Adrenal gland (tissue), 12 donors: ENCODE data around the gene VRK2. TPM values are rescaled to one million over a fixed set of nuclear protein-coding genes. Genes with fewer than 3 reads are reported as not detected.

Experiments used
- DNase-seq, 7 donors: peaks; one replicate each; pipeline ENCODE4 v3.0.0-alpha.2; 2019 to 2020
- H3K27ac ChIP-seq, 5 donors: fragments of 200-600 bp; sonication (generic) in 4 of 5; 1 replicate in 3 of 5; 2 replicates in 2 of 5; pipeline versions ENCODE4 v1.5.1 to v1.8.0; 2016 to 2020; ENCODE audit warnings: mild to moderate bottlenecking in 1 of 5
- H3K27me3 ChIP-seq: fragments of 200-600 bp; 2 replicates; pipeline ENCODE4 v1.8.0; 2021
- H3K36me3 ChIP-seq, 2 donors: fragments of 200-600 bp; replicated peaks in 1 of 2; 1 replicate in 1 of 2; 2 replicates in 1 of 2; pipeline versions ENCODE4 v1.5.1 to v1.8.0; 2018 to 2022
- H3K4me1 ChIP-seq, 2 donors: fragments of 200-600 bp; replicated peaks in 1 of 2; 1 replicate in 1 of 2; 2 replicates in 1 of 2; pipeline versions ENCODE4 v1.5.1 to v1.8.0; 2018 to 2021
- H3K4me3 ChIP-seq, 4 donors: fragments of 200-600 bp; sonication (generic) in 3 of 4; one replicate each; pipeline ENCODE4 v1.5.1; 2016 to 2018
- H3K9me3 ChIP-seq, 3 donors: fragments of 200-600 bp; sonication (generic) in 1 of 3; replicated peaks in 1 of 3; 1 replicate in 2 of 3; 2 replicates in 1 of 3; pipeline versions ENCODE4 v1.5.1 to v1.8.0; 2016 to 2021
- POLR2A ChIP-seq, 2 donors: fragments of 450-650 bp; IDR thresholded peaks; one replicate each; pipeline ENCODE4 v1.6.1; 2017; ENCODE audit warnings: antibody characterized with exemption in 2 of 2, mild to moderate bottlenecking in 2 of 2, moderate library complexity in 1 of 2
- WGBS, 4 donors: extraction: QIAGEN DNeasy Blood & Tissue Kit in 2 of 4; methylation state at CpG; one replicate each; pipeline versions ENCODE4 v1.1.5 to v1.1.7; 2013 to 2017; 5-methylcytosine and 5-hydroxymethylcytosine counted together
- intact Hi-C, 2 donors: fragments of 100-400 bp; cut with DNase I; formaldehyde crosslinking; loops; one replicate each; pipeline versions ENCODE4 v1.14.1 to v1.15.0; 2022 to 2023
- polyA plus RNA-seq, 3 donors: library from polyadenylated mRNA; stranded (reverse); fragments of 200-250 nt in 2 of 3; fragments of 350-450 nt in 1 of 3; fragmentation: Illumina TruSeq in 1 of 3; extraction: RNeasy Lipid Tissue Mini Kit (QIAGEN cat#74804) in 1 of 3; gene quantifications; one replicate each; pipeline ENCODE4 v1.2.3, GENCODE V29; 2013 to 2014
- total RNA-seq, 9 donors: library from RNA; depleted of rRNA in 4 of 9; stranded (reverse); fragments of >200 nt in 4 of 9; fragments of 120-200 nt in 1 of 9; fragmentation: NEBNext Ultra II Directional in 1 of 9; extraction: Animal tissue kit (Norgen Biotek cat#: 25700) in 1 of 9; gene quantifications; one replicate each; pipeline versions ENCODE4 v1.1.0 to v1.2.4, GENCODE V29; 2013 to 2023
- TF ChIP-seq, protein P1 (sequence below), 6 experiments: fragments of 450-650 bp in 4 of 6; fragments of 200-600 bp in 2 of 6; sonication (generic) in 1 of 6; IDR thresholded peaks; 1 replicate in 5 of 6; 2 replicates in 1 of 6; pipeline versions ENCODE4 v1.5.1 to v1.8.0; 2016 to 2021; ENCODE audit warnings: antibody characterized with exemption in 6 of 6, mild to moderate bottlenecking in 2 of 6, moderate library complexity in 1 of 6
- donor health status: healthy with polysubstance abuse.
- donor health status: Bipolar disorder and iron deficiency.
- donor health status: DM: yes; HTN: yes; CAD: no.
- donor health status: DM: no; HTN: no; CAD: no.
- donor health status: DM: no; HTN: no; CAD: no.
- donor health status: DM: yes; HTN: yes; CAD: no.

Gene VRK2
- total and polyA plus RNA-seq, 12 donors = 11.2 to 31.8 (median 19.6) TPM

DNA sequence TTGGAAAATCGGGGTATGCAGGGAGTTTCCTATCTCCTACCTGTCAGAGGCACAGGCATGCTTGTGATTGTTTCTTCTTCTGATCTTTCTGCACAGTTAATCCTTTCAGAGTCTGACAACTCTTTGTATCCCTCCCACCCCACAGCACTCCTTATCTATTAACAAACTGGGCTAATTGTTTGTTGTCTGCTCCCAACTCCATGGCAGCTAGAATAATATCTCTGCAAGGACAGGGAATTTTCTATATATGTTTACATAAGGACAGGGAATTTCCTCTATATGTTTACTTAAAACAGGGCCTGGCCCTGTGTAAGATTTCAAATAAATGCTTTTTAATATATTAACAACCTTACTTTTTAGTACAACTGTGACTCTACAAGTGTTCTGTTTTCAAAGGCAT lies 36.0 kb upstream of the VRK2 start:
- 83 to 100% (median 91%) methylated on average over 1 of the region's 1 CpG for WGBS, 4 donors
- H3K36me3 ChIP-seq = no peaks in the 10 kb centered on the region
- no peak overlapping the region for H3K27ac ChIP-seq

DNA sequence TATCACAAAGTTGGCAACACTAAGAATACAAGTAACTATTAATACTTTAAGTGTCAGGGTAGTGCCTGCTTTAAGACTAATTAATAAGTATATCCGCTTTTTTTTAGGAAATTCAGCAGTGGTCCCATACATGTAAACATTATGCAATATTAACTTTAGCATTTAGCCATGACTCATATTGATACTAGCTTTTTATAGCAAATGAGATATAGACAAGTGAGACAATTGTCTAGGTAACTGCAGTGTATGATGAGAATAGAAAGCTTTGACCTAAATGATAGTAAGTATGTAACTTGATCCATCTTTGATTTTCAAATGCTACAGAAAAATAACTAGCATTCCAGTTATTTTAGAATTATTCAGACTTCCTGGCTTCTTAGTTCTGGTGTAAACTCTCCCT lies 27.4 kb upstream of the VRK2 start:
- intact Hi-C loops = no loop called here
- H3K27ac ChIP-seq = no peak overlapping the region
- no peak for DNase-seq

More for the DNA sequence above, 36.0 kb upstream of the VRK2 start:
- intact Hi-C loops = no loop called here
- Histone ChIP-seq H3K4me3 (no peak overlapping the region), H3K9me3 (no peaks in the 10 kb centered on the region), H3K4me1 (no peaks in the 10 kb centered on the region), H3K27me3 (no peaks in the 10 kb centered on the region)
- no peak for TF ChIP-seq POLR2A (IDR thresholded peaks at IDR 0.05)
- TF ChIP-seq, protein P1, sequence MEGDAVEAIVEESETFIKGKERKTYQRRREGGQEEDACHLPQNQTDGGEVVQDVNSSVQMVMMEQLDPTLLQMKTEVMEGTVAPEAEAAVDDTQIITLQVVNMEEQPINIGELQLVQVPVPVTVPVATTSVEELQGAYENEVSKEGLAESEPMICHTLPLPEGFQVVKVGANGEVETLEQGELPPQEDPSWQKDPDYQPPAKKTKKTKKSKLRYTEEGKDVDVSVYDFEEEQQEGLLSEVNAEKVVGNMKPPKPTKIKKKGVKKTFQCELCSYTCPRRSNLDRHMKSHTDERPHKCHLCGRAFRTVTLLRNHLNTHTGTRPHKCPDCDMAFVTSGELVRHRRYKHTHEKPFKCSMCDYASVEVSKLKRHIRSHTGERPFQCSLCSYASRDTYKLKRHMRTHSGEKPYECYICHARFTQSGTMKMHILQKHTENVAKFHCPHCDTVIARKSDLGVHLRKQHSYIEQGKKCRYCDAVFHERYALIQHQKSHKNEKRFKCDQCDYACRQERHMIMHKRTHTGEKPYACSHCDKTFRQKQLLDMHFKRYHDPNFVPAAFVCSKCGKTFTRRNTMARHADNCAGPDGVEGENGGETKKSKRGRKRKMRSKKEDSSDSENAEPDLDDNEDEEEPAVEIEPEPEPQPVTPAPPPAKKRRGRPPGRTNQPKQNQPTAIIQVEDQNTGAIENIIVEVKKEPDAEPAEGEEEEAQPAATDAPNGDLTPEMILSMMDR (IDR thresholded peaks at IDR 0.05) = no peak
- no peak for DNase-seq

DNA sequence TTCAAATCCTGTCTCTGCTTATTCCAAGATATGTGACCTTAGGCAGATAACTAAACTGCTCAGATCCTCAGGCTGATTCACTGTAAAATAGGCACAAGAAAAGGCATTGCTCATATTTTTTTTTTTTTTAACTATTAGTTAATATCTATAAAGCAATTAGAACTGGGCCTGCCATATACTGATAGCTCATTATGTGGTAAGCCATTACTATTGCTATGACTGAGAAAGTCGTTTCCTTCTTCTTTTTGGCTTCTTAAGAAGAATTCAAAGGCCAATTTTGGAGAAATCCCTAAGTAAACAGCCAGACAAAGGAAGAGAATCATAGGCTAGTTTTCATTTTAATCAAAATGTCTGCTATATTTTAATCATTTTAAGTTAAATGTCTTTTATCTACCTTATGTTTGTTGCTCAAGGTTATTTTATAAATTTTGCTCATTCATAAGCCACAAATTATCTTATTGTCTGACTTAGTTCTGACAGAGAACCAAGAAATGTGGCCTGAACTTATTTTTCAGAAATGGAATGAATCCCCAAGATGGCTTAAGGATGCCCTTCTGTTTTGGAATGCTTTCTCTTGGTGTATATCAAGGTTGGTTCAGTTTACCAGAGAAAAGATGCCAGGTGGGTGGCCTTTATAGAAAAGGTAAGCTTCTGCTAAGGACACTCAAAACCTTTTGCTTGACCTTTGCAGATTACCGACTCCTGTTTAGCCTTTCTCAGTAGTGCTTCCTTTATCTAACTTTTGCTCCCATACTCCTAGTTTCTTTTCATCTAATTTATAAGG lies 21.3 kb upstream of the VRK2 start:
- no peak overlapping the region for H3K4me3 ChIP-seq
- no peak for TF ChIP-seq POLR2A (IDR thresholded peaks at IDR 0.05)
- TF ChIP-seq, protein P1 (IDR thresholded peaks at IDR 0.05) = no peak
- no peaks in the 10 kb centered on the region for H3K36me3 ChIP-seq
- no peak for DNase-seq
- 79 to 98% (median 91%) methylated on average over 2 of the region's 2 CpGs for WGBS, 4 donors
- no peaks in the 10 kb centered on the region for H3K27me3 ChIP-seq
- no peaks in the 10 kb centered on the region for H3K9me3 ChIP-seq
- H3K4me1 ChIP-seq = no peaks in the 10 kb centered on the region
- no peak overlapping the region for H3K27ac ChIP-seq
- intact Hi-C loops = no loop called here

More for the DNA sequence above, 27.4 kb upstream of the VRK2 start:
- Histone ChIP-seq H3K36me3 (no peaks in the 10 kb centered on the region), H3K4me3 (no peak overlapping the region), H3K27me3 (no peaks in the 10 kb centered on the region), H3K9me3 (no peaks in the 10 kb centered on the region), H3K4me1 (no peaks in the 10 kb centered on the region)
- WGBS, 4 donors = 36 to 85% (median 76%) methylated on average over 1 of the region's 1 CpG
- no peak for TF ChIP-seq POLR2A (IDR thresholded peaks at IDR 0.05)
- TF ChIP-seq, protein P1 (IDR thresholded peaks at IDR 0.05) = no peak

DNA sequence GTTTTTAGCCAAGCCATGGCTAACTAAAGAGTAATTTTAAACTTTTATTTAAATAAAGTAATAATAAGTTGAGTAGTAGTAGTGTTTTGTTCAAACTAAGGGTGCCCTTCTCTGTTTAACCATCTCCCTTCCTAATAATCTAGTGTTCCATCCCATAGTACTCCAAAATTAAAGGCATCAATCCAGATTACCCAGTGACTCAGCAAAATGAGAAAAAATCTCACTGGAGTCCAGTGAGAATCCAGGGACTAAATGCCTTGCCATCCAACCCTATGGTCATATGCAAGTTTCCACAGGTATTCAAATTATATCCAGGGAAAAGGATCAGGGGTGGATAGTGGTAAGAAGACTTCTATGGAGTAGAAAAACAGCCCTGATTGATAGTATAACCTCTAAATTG lies 19.6 kb upstream of the VRK2 start:
- Histone ChIP-seq H3K27ac (no peak overlapping the region), H3K4me1 (no peaks in the 10 kb centered on the region), H3K36me3 (no peaks in the 10 kb centered on the region), H3K9me3 (no peaks in the 10 kb centered on the region), H3K4me3 (no peak overlapping the region), H3K27me3 (no peaks in the 10 kb centered on the region)
- no peak for TF ChIP-seq POLR2A (IDR thresholded peaks at IDR 0.05)
- TF ChIP-seq, protein P1 (IDR thresholded peaks at IDR 0.05) = no peak
- no peak for DNase-seq
- intact Hi-C loops = no loop called here
